Measurements from ENCODE around the gene RAB3IL1.

Gene RAB3IL1

DNA sequence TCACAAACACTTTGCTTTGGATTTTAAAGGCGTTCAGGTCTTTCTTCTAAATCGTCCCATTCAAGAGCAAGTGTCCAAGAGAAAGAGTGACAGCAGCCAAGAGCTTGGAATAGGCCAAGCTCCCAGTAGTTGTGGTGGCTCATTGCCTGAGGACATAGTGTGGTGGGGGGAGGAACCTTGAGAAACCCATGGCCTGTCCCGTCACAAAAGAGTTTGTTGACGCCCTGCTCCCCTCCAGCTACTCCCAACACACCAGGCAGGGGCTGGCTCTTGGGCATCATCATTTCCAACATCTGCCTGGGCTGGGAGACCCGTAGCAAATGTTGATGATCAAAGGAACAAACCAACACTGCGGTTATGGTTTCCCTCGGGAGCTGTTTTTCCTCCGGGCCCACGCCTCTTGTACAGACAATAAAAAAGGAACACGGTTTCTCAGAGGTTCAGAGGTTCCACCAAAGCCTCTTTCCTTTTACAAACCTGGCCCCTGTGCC, 46.8 kb downstream of the RAB3IL1 start:
- H3K4me3 ChIP-seq (ENCODE audit: low read length) = no peak overlapping the region
- DNase-seq (ENCODE audit: low read depth) = peak; percentile 51
- TF ChIP-seq, protein P1, sequence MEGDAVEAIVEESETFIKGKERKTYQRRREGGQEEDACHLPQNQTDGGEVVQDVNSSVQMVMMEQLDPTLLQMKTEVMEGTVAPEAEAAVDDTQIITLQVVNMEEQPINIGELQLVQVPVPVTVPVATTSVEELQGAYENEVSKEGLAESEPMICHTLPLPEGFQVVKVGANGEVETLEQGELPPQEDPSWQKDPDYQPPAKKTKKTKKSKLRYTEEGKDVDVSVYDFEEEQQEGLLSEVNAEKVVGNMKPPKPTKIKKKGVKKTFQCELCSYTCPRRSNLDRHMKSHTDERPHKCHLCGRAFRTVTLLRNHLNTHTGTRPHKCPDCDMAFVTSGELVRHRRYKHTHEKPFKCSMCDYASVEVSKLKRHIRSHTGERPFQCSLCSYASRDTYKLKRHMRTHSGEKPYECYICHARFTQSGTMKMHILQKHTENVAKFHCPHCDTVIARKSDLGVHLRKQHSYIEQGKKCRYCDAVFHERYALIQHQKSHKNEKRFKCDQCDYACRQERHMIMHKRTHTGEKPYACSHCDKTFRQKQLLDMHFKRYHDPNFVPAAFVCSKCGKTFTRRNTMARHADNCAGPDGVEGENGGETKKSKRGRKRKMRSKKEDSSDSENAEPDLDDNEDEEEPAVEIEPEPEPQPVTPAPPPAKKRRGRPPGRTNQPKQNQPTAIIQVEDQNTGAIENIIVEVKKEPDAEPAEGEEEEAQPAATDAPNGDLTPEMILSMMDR (conservative IDR thresholded peaks at IDR 0.05; ENCODE audit: low read length) = no peak

DNA sequence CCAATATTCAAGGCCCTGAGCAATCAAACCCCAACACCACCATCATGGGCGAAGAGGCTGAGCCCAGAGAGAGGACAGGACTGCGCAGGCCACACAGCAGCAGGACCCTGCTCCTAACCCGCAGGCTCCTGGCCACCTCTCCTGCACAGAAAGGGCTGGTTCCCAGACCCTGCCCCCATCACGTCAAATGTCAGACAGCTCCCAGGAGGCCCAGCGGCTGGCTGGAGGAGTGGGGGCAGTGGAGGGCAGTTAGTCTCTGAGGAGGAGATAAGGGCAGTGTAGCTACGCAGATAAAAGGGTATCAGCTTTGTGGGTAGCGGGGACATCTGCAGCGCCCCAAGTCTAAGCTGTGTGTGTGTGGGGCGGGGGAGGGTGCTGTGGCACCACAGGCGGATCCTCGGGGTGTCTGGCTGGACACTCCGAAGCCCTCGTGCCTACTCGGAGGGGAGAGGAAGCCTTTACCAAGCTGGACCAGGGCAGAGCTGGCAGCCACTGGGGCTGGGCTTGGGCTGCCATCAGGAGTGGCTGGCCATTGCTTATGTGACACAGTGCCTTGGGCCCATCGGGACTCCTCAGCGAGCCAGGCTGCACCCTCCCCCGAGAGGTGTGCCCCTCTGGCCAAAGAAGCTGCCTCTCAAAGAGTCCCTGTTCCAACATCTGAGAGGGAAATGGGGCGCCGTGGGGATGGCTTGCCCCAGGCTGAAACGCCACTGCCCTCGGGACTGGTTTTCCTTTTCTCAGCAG, 47.5 kb downstream of the RAB3IL1 start:
- DNase-seq (ENCODE audit: low read depth) = no peak
- TF ChIP-seq, protein P1 (conservative IDR thresholded peaks at IDR 0.05; ENCODE audit: low read length) = no peak
- no peak overlapping the region for H3K4me3 ChIP-seq (ENCODE audit: low read length)

DNA sequence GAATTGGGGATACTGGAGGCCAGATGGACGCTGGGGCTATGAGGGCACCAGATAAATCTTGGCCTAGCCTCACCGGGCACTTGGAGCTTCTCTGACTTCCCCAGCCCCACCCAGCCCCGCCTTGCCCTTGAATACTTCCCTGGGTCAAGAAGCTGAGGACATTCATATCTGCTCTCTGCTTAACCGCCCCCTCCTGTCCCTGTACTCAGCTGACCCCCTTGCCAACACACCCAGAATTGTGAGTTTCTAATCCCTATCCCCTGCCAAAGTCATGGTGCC, 48.0 kb downstream of the RAB3IL1 start:
- TF ChIP-seq, protein P1 (conservative IDR thresholded peaks at IDR 0.05; ENCODE audit: low read length) = no peak

DNA sequence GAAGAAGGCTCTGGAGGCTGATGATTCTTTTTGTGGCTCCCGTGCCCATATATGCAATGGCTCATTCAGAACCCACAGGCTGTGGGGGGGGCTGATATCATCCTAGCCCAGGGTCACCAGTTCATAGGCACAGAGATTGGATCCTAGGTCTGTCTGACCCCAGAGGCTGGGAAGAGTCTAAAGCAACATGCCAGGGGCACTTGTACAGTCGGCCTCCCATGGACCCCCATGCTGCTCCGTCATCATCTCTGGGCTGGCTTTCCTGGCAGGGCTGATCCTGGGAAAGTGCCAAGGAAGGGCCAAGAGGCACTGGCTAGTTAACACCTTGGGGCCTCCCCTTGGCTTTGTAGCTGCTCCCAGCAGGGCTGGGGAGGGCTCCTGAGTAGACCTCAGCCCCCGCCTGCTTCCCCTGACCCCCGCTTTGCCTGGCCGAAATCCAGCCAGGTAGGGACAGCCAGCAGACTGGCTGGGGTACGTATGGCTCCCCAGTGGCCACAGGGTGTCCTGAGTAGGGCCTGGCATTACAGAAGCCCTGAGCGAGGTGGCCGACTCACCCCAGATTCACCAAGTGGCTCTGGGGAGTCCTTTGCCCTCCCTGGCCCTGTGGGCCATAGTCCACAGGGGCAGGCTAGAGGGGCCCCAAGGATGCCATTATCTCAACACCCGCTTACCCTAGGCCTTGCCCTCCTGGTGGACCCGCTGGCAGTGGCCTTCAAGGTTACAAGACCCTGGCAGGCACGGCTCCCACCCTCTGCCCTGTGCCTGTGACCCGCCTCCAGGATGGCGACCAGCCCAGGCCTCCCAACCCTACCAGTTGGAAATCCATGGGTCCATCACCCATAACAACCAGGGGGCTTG, 48.6 kb downstream of the RAB3IL1 start:
- TF ChIP-seq, protein P1 (conservative IDR thresholded peaks at IDR 0.05; ENCODE audit: low read length) = no peak
- no peak overlapping the region for H3K4me3 ChIP-seq (ENCODE audit: low read length)
- DNase-seq (ENCODE audit: low read depth) = no peak

More for the DNA sequence above, 48.0 kb downstream of the RAB3IL1 start:
- no peak for DNase-seq (ENCODE audit: low read depth)
- no peak overlapping the region for H3K4me3 ChIP-seq (ENCODE audit: low read length)

DNA sequence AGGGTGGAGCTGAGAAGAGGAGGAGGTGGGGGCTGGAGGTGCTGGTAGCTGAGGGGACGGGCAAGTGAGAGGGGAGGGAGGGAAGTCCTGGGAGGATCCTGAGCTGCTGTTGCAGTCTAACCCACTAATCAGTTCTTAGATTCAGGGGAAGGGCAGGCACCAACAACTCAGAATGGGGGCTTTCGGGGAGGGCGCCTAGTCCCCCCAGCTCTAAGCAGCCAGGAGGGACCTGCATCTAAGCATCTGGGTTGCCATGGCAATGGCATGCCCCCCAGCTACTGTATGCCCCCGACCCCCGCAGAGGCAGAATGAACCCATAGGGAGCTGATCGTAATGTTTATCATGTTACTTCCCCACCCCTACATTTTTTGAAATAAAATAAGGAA, 50.4 kb downstream of the RAB3IL1 start:
- no peak overlapping the region for H3K4me3 ChIP-seq (ENCODE audit: low read length)
- no peak for DNase-seq (ENCODE audit: low read depth)
- TF ChIP-seq, protein P1 (conservative IDR thresholded peaks at IDR 0.05; ENCODE audit: low read length) = no peak

DNA sequence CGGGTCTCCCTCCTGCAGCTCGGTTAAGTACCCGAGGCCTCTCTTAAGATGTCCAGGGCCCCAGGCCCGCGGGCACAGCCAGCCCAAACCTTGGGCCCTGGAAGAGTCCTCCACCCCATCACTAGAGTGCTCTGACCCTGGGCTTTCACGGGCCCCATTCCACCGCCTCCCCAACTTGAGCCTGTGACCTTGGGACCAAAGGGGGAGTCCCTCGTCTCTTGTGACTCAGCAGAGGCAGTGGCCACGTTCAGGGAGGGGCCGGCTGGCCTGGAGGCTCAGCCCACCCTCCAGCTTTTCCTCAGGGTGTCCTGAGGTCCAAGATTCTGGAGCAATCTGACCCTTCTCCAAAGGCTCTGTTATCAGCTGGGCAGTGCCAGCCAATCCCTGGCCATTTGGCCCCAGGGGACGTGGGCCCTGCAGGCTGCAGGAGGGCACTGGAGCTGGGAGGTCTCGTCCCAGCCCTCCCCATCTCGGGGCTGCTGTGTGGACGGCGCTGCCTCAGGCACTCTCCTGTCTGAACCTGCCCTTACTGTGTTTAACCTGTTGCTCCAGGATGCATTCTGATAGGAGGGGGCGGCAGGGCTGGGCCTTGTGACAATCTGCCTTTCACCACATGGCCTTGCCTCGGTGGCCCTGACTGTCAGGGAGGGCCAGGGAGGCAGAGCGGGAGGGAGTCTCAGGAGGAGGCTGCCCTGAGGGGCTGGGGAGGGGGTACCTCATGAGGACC, 51.0 kb downstream of the RAB3IL1 start:
- no peak overlapping the region for H3K4me3 ChIP-seq (ENCODE audit: low read length)
- DNase-seq (ENCODE audit: low read depth) = no peak
- TF ChIP-seq, protein P1 (conservative IDR thresholded peaks at IDR 0.05; ENCODE audit: low read length) = no peak

Data from AG10803 (cell line).